ENCODE measurements around the gene LIG4.

GRCh38 chr13:108176685-108177274 is 38.6 kb downstream of the LIG4 start:
- peak; percentile 70 for TF ChIP-seq CTCF (conservative IDR thresholded peaks at IDR 0.05; ENCODE audit: low read depth, low read length)
- no peak for TF ChIP-seq EZH2 (IDR thresholded peaks at IDR 0.05; ENCODE audit: borderline replicate concordance, low read depth, low read length, poor library complexity, severe bottlenecking)

Data from A673 (cell line).